Fibroblast of lung (primary cell): ENCODE measurements around the gene KLHL6. TPM values are rescaled to one million over a fixed set of nuclear protein-coding genes. Genes with fewer than 3 reads are reported as not detected.
"Not testable (repeated sequence)": the region's sequence is repeated elsewhere in the genome, so short reads cannot be mapped to it uniquely, and the experiment has no call there.

Experiments
- DNase-seq, 2 donors: peaks; one replicate each; pipeline versions ENCODE4 v3.0.0 to v3.0.0-alpha.2; 2010; ENCODE audit warnings: low read depth in 2 of 2
- H2AFZ ChIP-seq: 2 replicates; pipeline ENCODE4 v1.5.1; 2012; ENCODE audit warnings: low read length, control low read depth, inconsistent platforms
- H3K27ac ChIP-seq: 2 replicates; pipeline ENCODE4 v1.5.1; 2011; ENCODE audit warnings: low read length, control low read depth; ENCODE audit not compliant: insufficient read depth
- H3K27me3 ChIP-seq: 2 replicates; pipeline ENCODE4 v1.5.1; 2011; ENCODE audit warnings: mild to moderate bottlenecking, low read length; ENCODE audit not compliant: control insufficient read depth, insufficient read depth
- H3K36me3 ChIP-seq: 2 replicates; pipeline ENCODE4 v1.5.1; 2011; ENCODE audit warnings: low read length; ENCODE audit not compliant: control insufficient read depth, insufficient read depth
- H3K4me1 ChIP-seq: 2 replicates; pipeline ENCODE4 v1.5.1; 2011; ENCODE audit warnings: low read length; ENCODE audit not compliant: control insufficient read depth, insufficient read depth; ENCODE audit errors: extremely low read depth
- H3K4me2 ChIP-seq: 2 replicates; pipeline ENCODE4 v1.5.1; 2011; ENCODE audit warnings: low read length, control low read depth; ENCODE audit not compliant: insufficient read depth; ENCODE audit errors: extremely low read depth
- H3K4me3 ChIP-seq, 4 experiments: fragments of 200-600 bp in 1 of 4; sonication (generic) in 1 of 4; replicated peaks in 1 of 4; 2 replicates each; pipeline ENCODE4 v1.5.1; 2011 to 2016; ENCODE audit warnings: low read length in 4 of 4, low read depth in 3 of 4, mild to moderate bottlenecking in 3 of 4, control low read depth in 2 of 4, inconsistent platforms in 1 of 4, mixed read lengths in 1 of 4; ENCODE audit not compliant: insufficient read depth in 1 of 4; ENCODE audit errors: control extremely low read depth in 1 of 4
- H3K79me2 ChIP-seq: 2 replicates; pipeline ENCODE4 v1.5.1; 2012; ENCODE audit warnings: mild to moderate bottlenecking, low read length, inconsistent platforms; ENCODE audit not compliant: control insufficient read depth, insufficient read depth
- H3K9ac ChIP-seq: 2 replicates; pipeline ENCODE4 v1.5.1; 2011; ENCODE audit warnings: mild to moderate bottlenecking, low read length, control low read depth; ENCODE audit not compliant: insufficient read depth
- H3K9me3 ChIP-seq: 2 replicates; pipeline ENCODE4 v1.5.1; 2012; ENCODE audit warnings: low read depth, low read length; ENCODE audit not compliant: control insufficient read depth, insufficient read depth
- H4K20me1 ChIP-seq: 2 replicates; pipeline ENCODE4 v1.5.1; 2011; ENCODE audit warnings: low read length; ENCODE audit not compliant: control insufficient read depth, insufficient read depth; ENCODE audit errors: extremely low read depth
- EZH2 ChIP-seq: IDR thresholded peaks from 2 replicates; pipeline ENCODE4 v1.5.1; 2012; ENCODE audit warnings: low read length, control low read depth, mild to moderate bottlenecking; ENCODE audit errors: missing control alignments
- polyA plus RNA-seq, 2 donors: library from polyadenylated mRNA; depleted of rRNA in 1 of 2; stranded (reverse) in 1 of 2; unstranded in 1 of 2; fragments of >200 nt; gene quantifications; 2 replicates each; pipeline ENCODE4 v1.2.1, GENCODE V29; 2011 to 2012; ENCODE audit warnings: missing spikeins in 1 of 2
- total RNA-seq: library from RNA; depleted of rRNA; stranded (reverse); fragments of >200 nt; gene quantifications from 2 replicates; pipeline ENCODE4 v1.2.1, GENCODE V29; 2014
- TF ChIP-seq, protein P1 (sequence below), 2 donors: IDR thresholded peaks in 1 of 2; conservative IDR thresholded peaks in 1 of 2; 1 replicate in 1 of 2; 2 replicates in 1 of 2; pipeline ENCODE4 v1.5.1; 2011 to 2012; ENCODE audit warnings: low read length in 2 of 2, control low read depth in 1 of 2, inconsistent platforms in 1 of 2, low read depth in 1 of 2, mild to moderate bottlenecking in 1 of 2

Gene KLHL6
- total and polyA plus RNA-seq, 2 donors (not counting 1 experiment from before 2014, with no cell fraction given): not detected

DNA sequence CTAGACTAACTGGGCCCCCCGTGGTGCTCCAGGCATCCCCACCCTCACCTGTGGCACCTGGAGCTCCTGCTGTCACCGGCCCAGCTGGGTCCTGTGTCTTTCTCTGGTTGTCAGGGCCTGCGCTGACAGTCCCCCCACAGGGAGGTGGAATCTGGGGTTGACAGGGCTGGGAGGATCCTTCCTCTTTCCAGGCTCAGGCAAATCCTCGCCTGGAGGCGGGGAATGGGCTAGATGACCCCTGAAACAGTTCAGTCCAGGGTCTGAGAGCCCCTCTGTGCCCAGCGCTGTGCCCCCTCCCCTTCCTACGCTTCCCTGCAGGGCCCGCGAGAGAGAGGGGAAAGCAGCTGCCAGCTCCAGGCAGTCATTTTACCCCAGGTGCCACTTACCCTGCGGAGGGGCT, 77.0 kb downstream of the KLHL6 start:
- Histone ChIP-seq H3K4me1 (no peaks in the 10 kb centered on the region), H3K79me2 (no peaks in the 10 kb centered on the region), H3K9ac (no peak overlapping the region), H3K27ac (no peak overlapping the region), H3K9me3 (no peaks in the 10 kb centered on the region), H3K36me3 (no peaks in the 10 kb centered on the region), H2AFZ (no peak overlapping the region), H3K4me3 (no peak overlapping the region), H3K4me2 (no peak overlapping the region), H3K27me3 (peaks cover 3% of the 10 kb centered on the region), H4K20me1 (no peaks in the 10 kb centered on the region)
- TF ChIP-seq EZH2: no peak
- TF ChIP-seq, protein P1, sequence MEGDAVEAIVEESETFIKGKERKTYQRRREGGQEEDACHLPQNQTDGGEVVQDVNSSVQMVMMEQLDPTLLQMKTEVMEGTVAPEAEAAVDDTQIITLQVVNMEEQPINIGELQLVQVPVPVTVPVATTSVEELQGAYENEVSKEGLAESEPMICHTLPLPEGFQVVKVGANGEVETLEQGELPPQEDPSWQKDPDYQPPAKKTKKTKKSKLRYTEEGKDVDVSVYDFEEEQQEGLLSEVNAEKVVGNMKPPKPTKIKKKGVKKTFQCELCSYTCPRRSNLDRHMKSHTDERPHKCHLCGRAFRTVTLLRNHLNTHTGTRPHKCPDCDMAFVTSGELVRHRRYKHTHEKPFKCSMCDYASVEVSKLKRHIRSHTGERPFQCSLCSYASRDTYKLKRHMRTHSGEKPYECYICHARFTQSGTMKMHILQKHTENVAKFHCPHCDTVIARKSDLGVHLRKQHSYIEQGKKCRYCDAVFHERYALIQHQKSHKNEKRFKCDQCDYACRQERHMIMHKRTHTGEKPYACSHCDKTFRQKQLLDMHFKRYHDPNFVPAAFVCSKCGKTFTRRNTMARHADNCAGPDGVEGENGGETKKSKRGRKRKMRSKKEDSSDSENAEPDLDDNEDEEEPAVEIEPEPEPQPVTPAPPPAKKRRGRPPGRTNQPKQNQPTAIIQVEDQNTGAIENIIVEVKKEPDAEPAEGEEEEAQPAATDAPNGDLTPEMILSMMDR (conservative IDR thresholded peaks at IDR 0.05 in 1 of 2, IDR thresholded peaks at IDR 0.05 in 1 of 2; ENCODE audit: low read depth in 1 of 2, low read length in 2 of 2): no peak
- no peak for DNase-seq

DNA sequence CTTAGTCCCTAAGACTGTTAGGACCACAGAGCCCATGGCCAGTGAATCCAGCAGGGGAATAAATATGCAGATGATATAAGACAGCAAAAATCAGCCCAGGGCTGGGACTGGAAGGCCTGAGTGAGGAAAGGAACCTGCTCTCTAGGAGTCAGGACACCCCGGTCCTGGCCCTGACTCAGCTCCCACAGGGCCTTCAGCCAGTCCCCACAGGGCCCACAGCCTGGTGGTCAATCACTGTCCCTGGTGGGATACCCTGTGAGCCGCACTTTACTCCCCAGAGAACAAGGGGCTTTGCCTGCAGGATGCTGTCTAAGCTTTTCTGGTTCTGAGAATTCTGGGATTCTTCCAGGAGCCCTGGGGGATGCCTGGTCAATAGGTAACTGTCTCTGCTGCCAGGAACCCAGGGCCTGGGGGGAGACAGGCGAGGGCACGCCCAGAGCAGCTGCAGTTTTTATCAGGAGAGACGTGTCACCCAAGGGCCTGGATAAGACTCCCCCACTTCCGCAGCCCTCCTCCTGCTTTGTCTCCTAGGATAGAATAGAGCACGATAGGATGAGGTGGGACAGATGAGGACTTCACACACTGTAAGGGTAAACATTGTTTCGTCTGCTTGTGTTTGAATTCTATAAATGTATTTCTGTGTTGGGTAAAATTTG, 77.6 kb downstream of the KLHL6 start:
- no peak overlapping the region for H3K4me2 ChIP-seq
- H3K9me3 ChIP-seq: no peaks in the 10 kb centered on the region
- no peak overlapping the region for H3K27ac ChIP-seq
- no peak overlapping the region for H2AFZ ChIP-seq
- H4K20me1 ChIP-seq: no peaks in the 10 kb centered on the region
- TF ChIP-seq, protein P1 (conservative IDR thresholded peaks at IDR 0.05 in 1 of 2, IDR thresholded peaks at IDR 0.05 in 1 of 2; ENCODE audit: low read depth in 1 of 2, low read length in 2 of 2): no peak
- no peak for TF ChIP-seq EZH2
- no peak overlapping the region for H3K4me3 ChIP-seq
- H3K9ac ChIP-seq: no peak overlapping the region
- H3K79me2 ChIP-seq: no peaks in the 10 kb centered on the region
- H3K36me3 ChIP-seq: no peaks in the 10 kb centered on the region
- no peaks in the 10 kb centered on the region for H3K4me1 ChIP-seq
- H3K27me3 ChIP-seq: peaks cover 3% of the 10 kb centered on the region
- DNase-seq: no peak

DNA sequence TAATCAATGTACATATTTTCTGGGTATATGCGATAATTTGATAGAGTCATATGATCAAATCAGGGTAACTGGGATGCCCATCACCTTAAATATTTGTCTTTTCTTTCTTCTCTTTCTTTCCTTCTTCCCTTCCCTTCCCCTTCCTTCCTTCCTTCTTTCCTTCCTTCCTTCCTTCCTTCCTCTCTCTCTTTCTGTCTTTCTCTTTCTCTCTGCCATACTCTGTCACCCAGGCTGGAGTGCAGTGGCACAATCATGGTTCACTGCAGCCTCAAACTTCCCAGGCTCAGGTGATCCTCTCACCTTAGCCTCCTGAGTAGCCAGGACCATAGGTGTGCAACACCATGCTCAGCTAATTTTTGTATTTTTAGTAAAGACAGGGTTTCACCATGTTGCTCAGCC, 79.7 kb downstream of the KLHL6 start:
- H3K79me2 ChIP-seq, H3K27ac ChIP-seq, H3K4me1 ChIP-seq, H3K27me3 ChIP-seq, H4K20me1 ChIP-seq, H3K4me3 ChIP-seq, H2AFZ ChIP-seq, DNase-seq, H3K4me2 ChIP-seq, H3K36me3 ChIP-seq, H3K9me3 ChIP-seq, H3K9ac ChIP-seq: not testable (repeated sequence)
